CD4-positive, CD25-positive, alpha-beta regulatory T cell (primary cell): ENCODE measurements around the gene ZEB1. TPM values are rescaled to one million over a fixed set of nuclear protein-coding genes. Genes with fewer than 3 reads are reported as not detected.
A peak's percentile ranks its signal among the peaks of the same experiment; 100 is the strongest.

Experiments used
- ATAC-seq, 2 donors: fragments of 150-1000 bp; cut with Tn5 transposase; one replicate each; pipeline ENCODE4 v1.10.0; 2021; ENCODE audit warnings: low read depth in 2 of 2, moderate number of reproducible peaks in 2 of 2, moderate library complexity in 1 of 2
- DNase-seq, 3 donors: peaks; one replicate each; pipeline versions ENCODE4 v3.0.0 to v3.0.0-alpha.2; 2012 to 2022; ENCODE audit warnings: mixed read lengths in 1 of 3
- H3K27ac ChIP-seq: one replicate; pipeline ENCODE4 v1.7.0; 2013; ENCODE audit warnings: mild to moderate bottlenecking, low read length; ENCODE audit not compliant: insufficient read depth, poor library complexity, severe bottlenecking
- H3K27me3 ChIP-seq: one replicate; pipeline ENCODE4 v1.7.0; 2013; ENCODE audit warnings: low read length; ENCODE audit not compliant: control insufficient read depth, insufficient read depth
- H3K36me3 ChIP-seq: one replicate; pipeline ENCODE4 v1.7.0; 2013; ENCODE audit warnings: mild to moderate bottlenecking, low read length, moderate library complexity; ENCODE audit not compliant: control insufficient read depth, insufficient read depth
- H3K4me1 ChIP-seq: 2 replicates; pipeline ENCODE4 v1.7.0; 2013; ENCODE audit warnings: mild to moderate bottlenecking, low read length; ENCODE audit not compliant: insufficient read depth, control insufficient read depth, poor library complexity, severe bottlenecking
- H3K4me3 ChIP-seq: one replicate; pipeline ENCODE4 v1.7.0; 2013; ENCODE audit warnings: low read depth, mild to moderate bottlenecking, low read length, moderate library complexity
- H3K9me3 ChIP-seq, 2 experiments: 1 replicate in 1 of 2; 2 replicates in 1 of 2; pipeline ENCODE4 v1.7.0; 2013; ENCODE audit warnings: low read length in 2 of 2, mild to moderate bottlenecking in 1 of 2, moderate library complexity in 1 of 2; ENCODE audit not compliant: control insufficient read depth in 2 of 2
- H3K27ac Mint-ChIP-seq, 3 donors: one replicate each; pipeline ENCODE4 v1.8.0; 2020 to 2022; ENCODE audit warnings: mild to moderate bottlenecking in 3 of 3, mixed read lengths in 3 of 3, moderate library complexity in 2 of 3
- H3K27me3 Mint-ChIP-seq: one replicate; pipeline ENCODE4 v1.8.0; 2022; ENCODE audit warnings: mild to moderate bottlenecking, mixed read lengths
- H3K36me3 Mint-ChIP-seq: one replicate; pipeline ENCODE4 v1.8.0; 2020; ENCODE audit warnings: mixed read lengths
- H3K4me1 Mint-ChIP-seq, 4 donors: one replicate each; pipeline ENCODE4 v1.8.0; 2020 to 2022; ENCODE audit warnings: mixed read lengths in 4 of 4, mild to moderate bottlenecking in 1 of 4
- H3K4me3 Mint-ChIP-seq, 4 donors: one replicate each; pipeline ENCODE4 v1.8.0; 2020 to 2022; ENCODE audit warnings: mild to moderate bottlenecking in 4 of 4, mixed read lengths in 4 of 4, moderate library complexity in 3 of 4
- H3K9me3 Mint-ChIP-seq, 7 donors: one replicate each; pipeline ENCODE4 v1.8.0; 2020 to 2022; ENCODE audit warnings: mixed read lengths in 7 of 7, mild to moderate bottlenecking in 3 of 7, moderate library complexity in 2 of 7
- polyA plus RNA-seq, 4 donors: library from polyadenylated mRNA; unstranded; fragments of 300-500 nt; fragmentation: Illumina TruSeq; gene quantifications; one replicate each; pipeline ENCODE4 v1.2.3, GENCODE V29; 2021
- total RNA-seq: library from RNA; stranded (reverse); gene quantifications from one replicate; pipeline ENCODE4 v1.2.3, GENCODE V29; 2022

Gene ZEB1
- total and polyA plus RNA-seq, 5 donors from 2014 or later, result 26.2 to 150 (median 30.8) TPM

DNA sequence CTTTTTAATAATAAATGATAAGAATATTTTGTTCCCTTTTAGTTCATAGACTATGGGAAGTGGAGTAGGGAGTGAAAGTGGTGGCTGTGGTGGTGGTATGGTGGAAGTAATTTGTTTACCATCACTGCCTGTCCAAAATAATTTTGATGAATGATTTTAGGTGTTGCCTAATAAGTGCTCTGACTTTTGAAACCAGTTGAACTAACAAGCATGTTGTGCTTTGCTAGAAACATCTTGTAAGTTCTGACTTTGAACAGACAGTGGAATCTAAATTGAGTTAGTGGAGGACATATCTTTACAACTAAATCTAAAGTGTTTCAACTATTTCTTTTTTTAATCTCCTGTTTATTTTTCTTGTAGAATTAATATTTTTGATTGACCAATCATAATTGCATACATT is 49.7 kb downstream of the ZEB1 start:
- Mint-ChIP-seq H3K4me3 (peak overlapping the region in 1 of 4 donors; percentile 39), H3K9me3 (no peaks in the 10 kb centered on the region), H3K36me3 (peaks cover 7% of the 10 kb centered on the region), H3K27me3 (no peaks in the 10 kb centered on the region), H3K4me1 (peaks cover 44 to 66% (median 53%) of the 10 kb centered on the region in 4 donors), H3K27ac (no peak overlapping the region)
- H3K27me3 ChIP-seq, result no peaks in the 10 kb centered on the region
- no peak overlapping the region for H3K4me3 ChIP-seq
- no peak overlapping the region for H3K27ac ChIP-seq
- DNase-seq, result no peak
- no peaks in the 10 kb centered on the region for H3K9me3 ChIP-seq
- no peaks in the 10 kb centered on the region for H3K36me3 ChIP-seq
- ATAC-seq, result no peak
- peaks cover 16% of the 10 kb centered on the region for H3K4me1 ChIP-seq

DNA sequence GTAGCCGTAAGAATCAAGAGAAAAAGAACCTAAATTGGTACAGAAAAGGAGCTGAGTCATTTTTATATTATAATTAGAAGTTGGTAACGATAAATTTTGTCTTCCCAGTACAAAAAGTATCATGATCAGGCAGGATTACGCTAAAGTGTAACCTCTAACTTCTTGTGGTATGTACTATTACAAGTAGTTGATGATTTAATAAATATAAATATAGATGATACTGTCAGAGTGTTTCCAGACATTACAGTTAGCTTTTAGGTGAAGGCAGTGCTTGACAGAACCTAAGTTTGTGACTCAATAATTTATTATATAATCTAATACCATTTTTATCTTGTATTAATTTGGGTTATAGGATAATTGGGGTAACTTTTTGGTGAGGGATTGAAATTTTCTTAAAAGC is 53.4 kb downstream of the ZEB1 start:
- Mint-ChIP-seq H3K36me3 (no peaks in the 10 kb centered on the region), H3K4me3 (peak overlapping the region in 1 of 4 donors; percentile 48), H3K27me3 (no peaks in the 10 kb centered on the region), H3K27ac (no peak overlapping the region), H3K4me1 (peaks cover 45 to 65% (median 51%) of the 10 kb centered on the region in 4 donors), H3K9me3 (no peaks in the 10 kb centered on the region)
- H3K4me1 ChIP-seq, result peaks cover 18% of the 10 kb centered on the region
- no peak for DNase-seq
- H3K4me3 ChIP-seq, result no peak overlapping the region
- no peak overlapping the region for H3K27ac ChIP-seq
- no peaks in the 10 kb centered on the region for H3K36me3 ChIP-seq
- no peak for ATAC-seq
- H3K27me3 ChIP-seq, result no peaks in the 10 kb centered on the region
- no peaks in the 10 kb centered on the region for H3K9me3 ChIP-seq

DNA sequence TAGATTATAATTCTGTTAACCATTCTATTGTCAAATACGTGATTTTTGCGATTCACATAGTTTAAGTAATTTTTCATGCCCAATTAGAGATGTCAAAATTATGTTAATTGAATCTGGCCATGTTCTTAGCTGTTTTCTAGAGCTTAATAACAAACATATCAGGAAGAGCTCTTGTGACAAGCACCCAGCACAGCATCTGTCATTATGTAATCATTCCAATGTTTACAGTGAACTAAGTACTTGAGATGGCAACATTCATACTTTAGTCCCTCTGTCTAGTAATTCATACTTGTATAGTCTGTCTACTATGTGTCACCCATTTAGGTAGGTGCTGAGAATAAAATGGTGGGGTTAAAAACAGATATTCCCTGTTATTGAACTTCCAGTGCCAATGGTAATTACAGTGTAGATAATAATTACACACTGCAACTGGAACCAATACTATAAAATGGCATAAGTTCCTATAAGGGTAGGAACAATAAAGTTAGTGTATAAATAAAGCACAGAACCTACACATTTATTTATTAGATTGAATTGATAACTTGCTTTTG is 55.2 kb downstream of the ZEB1 start:
- Mint-ChIP-seq H3K36me3 (no peaks in the 10 kb centered on the region), H3K27ac (no peak overlapping the region), H3K27me3 (no peaks in the 10 kb centered on the region), H3K4me1 (peaks cover 49 to 64% (median 53%) of the 10 kb centered on the region in 4 donors), H3K9me3 (no peaks in the 10 kb centered on the region), H3K4me3 (no peak overlapping the region)
- H3K4me1 ChIP-seq, result peaks cover 15% of the 10 kb centered on the region
- H3K27ac ChIP-seq, result no peak overlapping the region
- no peaks in the 10 kb centered on the region for H3K36me3 ChIP-seq
- ATAC-seq, result no peak
- H3K4me3 ChIP-seq, result no peak overlapping the region
- no peak for DNase-seq
- no peaks in the 10 kb centered on the region for H3K27me3 ChIP-seq
- no peaks in the 10 kb centered on the region for H3K9me3 ChIP-seq

DNA sequence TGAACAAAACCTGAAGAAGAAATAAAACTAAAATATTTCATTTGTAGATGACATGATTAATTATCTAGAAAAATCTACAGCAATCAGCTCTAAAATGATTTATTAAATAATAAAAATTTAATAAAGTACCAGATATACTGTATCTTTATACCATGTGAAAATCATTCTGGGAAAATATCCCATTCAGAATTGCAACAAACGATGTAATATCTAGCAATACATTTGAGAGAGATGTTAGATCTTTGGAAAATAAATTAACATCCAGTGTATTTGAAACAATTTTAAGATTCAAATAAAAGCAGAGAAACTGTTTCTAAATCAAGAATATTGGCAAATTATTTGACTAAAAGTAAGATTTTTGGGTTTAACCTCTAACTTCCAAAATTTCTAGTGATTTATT is 62.2 kb downstream of the ZEB1 start:
- ATAC-seq (no peak), DNase-seq (no peak)
- peaks cover 2% of the 10 kb centered on the region for H3K4me1 ChIP-seq
- peaks cover 2% of the 10 kb centered on the region for H3K36me3 ChIP-seq
- H3K27ac ChIP-seq, result no peak overlapping the region
- Mint-ChIP-seq H3K27me3 (no peaks in the 10 kb centered on the region), H3K4me3 (no peak overlapping the region), H3K9me3 (no peaks in the 10 kb centered on the region), H3K27ac (no peak overlapping the region), H3K36me3 (no peaks in the 10 kb centered on the region), H3K4me1 (peaks cover 33 to 49% (median 39%) of the 10 kb centered on the region in 4 donors)
- no peak overlapping the region for H3K4me3 ChIP-seq
- no peaks in the 10 kb centered on the region for H3K27me3 ChIP-seq
- no peaks in the 10 kb centered on the region for H3K9me3 ChIP-seq

DNA sequence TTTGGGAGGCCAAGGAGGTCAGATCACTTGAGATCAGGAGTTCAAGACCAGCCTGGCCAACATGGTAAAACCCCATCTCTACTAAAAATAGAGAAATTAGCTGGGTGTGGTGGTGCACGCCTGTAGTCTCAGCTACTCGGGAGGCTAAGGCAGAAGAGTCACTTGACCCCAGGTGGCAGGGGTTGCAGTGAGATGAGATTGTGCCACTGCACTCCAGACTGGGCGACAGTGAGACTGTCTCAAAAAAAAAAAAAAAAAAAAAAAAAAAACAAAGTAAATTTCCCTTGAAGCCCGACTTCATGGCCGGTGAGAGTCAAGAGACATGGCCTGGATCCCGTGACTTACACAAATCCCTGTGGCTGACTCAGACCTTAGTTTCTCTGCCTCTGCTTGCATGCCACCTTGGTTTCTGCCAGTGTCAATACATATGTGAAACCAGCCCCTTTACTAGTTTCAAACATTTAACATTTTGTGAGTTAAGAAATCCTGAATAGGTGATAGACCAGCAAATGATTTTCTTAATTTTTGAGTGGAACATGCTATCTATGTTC is 62.8 kb downstream of the ZEB1 start:
- H3K27ac Mint-ChIP-seq, result no peak overlapping the region
- no peak overlapping the region for H3K4me3 Mint-ChIP-seq

DNA sequence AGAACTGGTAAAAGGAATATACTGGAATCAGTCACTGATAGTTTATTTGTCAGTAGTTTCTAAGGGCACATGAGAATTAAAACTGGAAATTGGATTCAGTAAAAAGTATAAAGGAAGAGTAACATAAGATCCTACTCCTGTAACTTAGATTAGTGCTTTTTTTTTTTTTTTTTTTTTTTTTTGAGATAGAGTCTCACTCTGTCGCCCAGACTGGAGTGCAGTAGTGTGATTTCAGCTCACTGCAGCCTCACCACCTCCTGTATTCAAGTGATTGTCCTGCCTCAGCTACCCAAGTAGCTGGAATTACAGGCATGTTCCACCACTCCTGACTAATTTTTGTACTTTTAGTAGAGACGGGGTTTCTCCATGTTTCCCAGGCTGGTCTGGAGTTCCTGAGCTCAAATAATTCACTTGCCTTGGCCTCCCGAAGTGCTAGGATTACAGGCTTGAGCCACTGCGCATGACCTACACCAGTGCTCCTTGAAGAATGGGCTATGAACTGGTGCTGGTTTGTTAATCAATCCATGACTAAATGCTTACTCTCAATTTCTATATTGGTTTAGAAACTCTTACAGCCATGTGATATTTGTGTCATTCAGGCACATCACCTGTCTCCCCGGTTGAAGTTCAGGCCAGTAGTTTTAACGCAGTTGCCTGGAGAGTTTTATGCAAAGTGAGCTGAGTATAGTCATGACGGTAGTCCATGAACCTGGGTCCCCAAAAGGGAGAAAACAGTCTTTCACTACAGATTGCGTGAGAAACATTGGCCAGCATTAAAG is 65.0 kb downstream of the ZEB1 start:
- Mint-ChIP-seq H3K36me3 (peaks cover 8% of the 10 kb centered on the region), H3K27ac (peak overlapping the region in 2 of 3 donors; percentile 7 to 27), H3K27me3 (no peaks in the 10 kb centered on the region), H3K4me1 (peaks cover 30 to 53% (median 35%) of the 10 kb centered on the region in 4 donors), H3K4me3 (no peak overlapping the region), H3K9me3 (no peaks in the 10 kb centered on the region)
- DNase-seq (no peak), ATAC-seq (no peak)
- Histone ChIP-seq H3K27ac (no peak overlapping the region), H3K4me1 (no peaks in the 10 kb centered on the region), H3K27me3 (no peaks in the 10 kb centered on the region), H3K4me3 (no peak overlapping the region), H3K36me3 (peaks cover 14% of the 10 kb centered on the region), H3K9me3 (no peaks in the 10 kb centered on the region)

More for the DNA sequence above, 62.8 kb downstream of the ZEB1 start:
- Histone ChIP-seq H3K4me3 (no peak overlapping the region), H3K4me1 (peaks cover 2% of the 10 kb centered on the region), H3K27ac (no peak overlapping the region), H3K9me3 (no peaks in the 10 kb centered on the region), H3K36me3 (peaks cover 2% of the 10 kb centered on the region), H3K27me3 (no peaks in the 10 kb centered on the region)
- DNase-seq (no peak), ATAC-seq (no peak)
- H3K4me1 Mint-ChIP-seq, result peaks cover 33 to 49% (median 38%) of the 10 kb centered on the region in 4 donors
- H3K9me3 Mint-ChIP-seq, result no peaks in the 10 kb centered on the region
- no peaks in the 10 kb centered on the region for H3K27me3 Mint-ChIP-seq
- H3K36me3 Mint-ChIP-seq, result no peaks in the 10 kb centered on the region

DNA sequence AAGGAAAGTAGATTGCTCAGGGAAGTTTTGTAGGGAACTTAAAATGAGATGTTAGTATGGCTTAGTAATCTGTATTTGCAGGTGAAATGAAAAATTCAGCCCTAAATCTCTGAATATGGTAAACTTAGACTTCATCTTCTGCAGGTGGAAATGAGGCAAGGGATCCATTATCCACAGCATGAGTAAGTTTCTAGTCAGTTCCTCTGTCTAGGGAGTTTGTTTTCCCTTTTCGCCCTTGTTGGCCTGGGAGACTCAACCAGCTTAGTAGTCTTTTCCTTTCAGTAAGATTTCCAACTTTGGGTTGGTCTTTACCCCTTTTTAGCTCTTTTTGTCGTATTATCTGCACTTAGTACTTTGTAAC is 65.6 kb downstream of the ZEB1 start:
- H3K36me3 Mint-ChIP-seq, result peaks cover 14% of the 10 kb centered on the region
- Histone ChIP-seq H3K27me3 (no peaks in the 10 kb centered on the region), H3K27ac (no peak overlapping the region), H3K4me1 (no peaks in the 10 kb centered on the region), H3K36me3 (peaks cover 17% of the 10 kb centered on the region), H3K9me3 (no peaks in the 10 kb centered on the region), H3K4me3 (no peak overlapping the region)
- no peaks in the 10 kb centered on the region for H3K9me3 Mint-ChIP-seq
- H3K4me1 Mint-ChIP-seq, result peaks cover 26 to 49% (median 37%) of the 10 kb centered on the region in 4 donors
- DNase-seq (no peak), ATAC-seq (no peak)
- peak overlapping the region in 2 of 3 donors; percentile 7 to 27 for H3K27ac Mint-ChIP-seq
- no peaks in the 10 kb centered on the region for H3K27me3 Mint-ChIP-seq
- H3K4me3 Mint-ChIP-seq, result no peak overlapping the region
